HUES48 (cell line): Measurements from ENCODE around the gene CCDC88C.

Experiments
- H3K27ac ChIP-seq: one replicate; pipeline ENCODE4 v1.7.0; 2013; ENCODE audit warnings: low read depth, low read length, inconsistent platforms
- H3K27me3 ChIP-seq: 2 replicates; pipeline ENCODE4 v1.6.1; 2013; ENCODE audit warnings: mild to moderate bottlenecking, low read length; ENCODE audit not compliant: control insufficient read depth, insufficient read depth
- H3K36me3 ChIP-seq: 2 replicates; pipeline ENCODE4 v1.6.1; 2013; ENCODE audit warnings: low read length; ENCODE audit not compliant: control insufficient read depth, insufficient read depth
- H3K4me1 ChIP-seq: 2 replicates; pipeline ENCODE4 v1.6.1; 2013; ENCODE audit warnings: mild to moderate bottlenecking, low read length; ENCODE audit not compliant: control insufficient read depth, insufficient read depth
- H3K4me3 ChIP-seq: 2 replicates; pipeline ENCODE4 v1.5.1; 2013; ENCODE audit warnings: mild to moderate bottlenecking, low read depth, low read length
- H3K9ac ChIP-seq: 2 replicates; pipeline ENCODE4 v1.6.1; 2013; ENCODE audit warnings: mild to moderate bottlenecking, low read depth, low read length, moderate library complexity
- H3K9me3 ChIP-seq: 2 replicates; pipeline ENCODE4 v1.6.1; 2013; ENCODE audit warnings: low read length; ENCODE audit not compliant: control insufficient read depth, insufficient read depth

Gene CCDC88C

DNA sequence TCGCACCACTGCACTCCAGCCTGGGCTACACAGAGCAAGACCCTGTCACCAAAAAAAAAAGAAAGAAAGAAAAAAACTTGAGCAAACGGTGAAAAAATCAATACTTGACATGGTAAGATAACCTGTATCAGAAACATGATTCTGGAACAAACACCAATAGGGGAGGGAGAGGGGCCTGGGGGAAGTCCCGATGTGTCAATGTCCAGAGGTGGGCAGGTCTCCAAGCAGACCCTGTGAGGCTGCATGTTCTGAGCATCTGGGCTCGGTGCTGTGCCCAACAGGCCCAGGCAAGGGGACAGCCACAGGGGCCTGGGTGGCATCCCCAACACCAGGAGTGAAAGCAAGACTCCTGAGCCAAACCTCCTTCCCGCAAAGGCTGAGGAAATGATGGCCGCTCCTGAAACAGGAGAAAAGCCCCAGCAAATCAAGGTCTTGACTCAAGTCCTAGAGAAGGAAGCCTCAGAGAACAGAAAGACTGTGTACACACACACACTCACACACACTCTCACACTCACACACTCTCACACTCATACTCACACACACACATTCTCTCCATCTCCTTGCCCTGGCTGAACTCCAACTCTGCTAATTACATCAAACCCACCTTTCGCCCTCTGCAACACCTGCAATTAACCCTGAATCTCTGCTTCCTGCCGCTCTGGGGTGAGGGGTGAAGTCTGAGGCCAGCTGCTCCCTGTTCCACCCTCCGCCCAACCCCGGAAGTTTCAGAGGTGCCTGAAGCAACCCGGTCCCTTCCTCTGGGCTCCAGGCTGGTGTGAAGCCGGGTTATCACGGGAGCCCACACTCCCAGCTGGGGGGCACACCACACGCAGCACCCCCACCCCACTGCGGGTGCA, 20.4 kb downstream of the CCDC88C start:
- H3K27ac ChIP-seq = peak overlapping the region; percentile 8
- H3K27me3 ChIP-seq = no peaks in the 10 kb centered on the region
- no peaks in the 10 kb centered on the region for H3K9me3 ChIP-seq
- no peaks in the 10 kb centered on the region for H3K36me3 ChIP-seq
- H3K9ac ChIP-seq = no peak overlapping the region
- peaks cover 68% of the 10 kb centered on the region for H3K4me1 ChIP-seq
- no peak overlapping the region for H3K4me3 ChIP-seq

- Histone ChIP-seq H3K4me3 (no peak overlapping the region), H3K27me3 (no peaks in the 10 kb centered on the region), H3K36me3 (no peaks in the 10 kb centered on the region), H3K9me3 (no peaks in the 10 kb centered on the region), H3K4me1 (peaks cover 70% of the 10 kb centered on the region), H3K27ac (no peak overlapping the region), H3K9ac (no peak overlapping the region)
These were observed 21.5 kb downstream of the CCDC88C start for GRCh38 chr14:91396013-91396660.

GRCh38 chr14:91395466-91395865, 22.2 kb downstream of the CCDC88C start:
- H3K9ac ChIP-seq = no peak overlapping the region; the same call in 1 of the 2 replicates
- peaks cover 67% of the 10 kb centered on the region for H3K4me1 ChIP-seq
- H3K36me3 ChIP-seq = no peaks in the 10 kb centered on the region
- H3K9me3 ChIP-seq = no peaks in the 10 kb centered on the region
- H3K27ac ChIP-seq = no peak overlapping the region
- no peak overlapping the region for H3K4me3 ChIP-seq
- H3K27me3 ChIP-seq = no peaks in the 10 kb centered on the region

DNA sequence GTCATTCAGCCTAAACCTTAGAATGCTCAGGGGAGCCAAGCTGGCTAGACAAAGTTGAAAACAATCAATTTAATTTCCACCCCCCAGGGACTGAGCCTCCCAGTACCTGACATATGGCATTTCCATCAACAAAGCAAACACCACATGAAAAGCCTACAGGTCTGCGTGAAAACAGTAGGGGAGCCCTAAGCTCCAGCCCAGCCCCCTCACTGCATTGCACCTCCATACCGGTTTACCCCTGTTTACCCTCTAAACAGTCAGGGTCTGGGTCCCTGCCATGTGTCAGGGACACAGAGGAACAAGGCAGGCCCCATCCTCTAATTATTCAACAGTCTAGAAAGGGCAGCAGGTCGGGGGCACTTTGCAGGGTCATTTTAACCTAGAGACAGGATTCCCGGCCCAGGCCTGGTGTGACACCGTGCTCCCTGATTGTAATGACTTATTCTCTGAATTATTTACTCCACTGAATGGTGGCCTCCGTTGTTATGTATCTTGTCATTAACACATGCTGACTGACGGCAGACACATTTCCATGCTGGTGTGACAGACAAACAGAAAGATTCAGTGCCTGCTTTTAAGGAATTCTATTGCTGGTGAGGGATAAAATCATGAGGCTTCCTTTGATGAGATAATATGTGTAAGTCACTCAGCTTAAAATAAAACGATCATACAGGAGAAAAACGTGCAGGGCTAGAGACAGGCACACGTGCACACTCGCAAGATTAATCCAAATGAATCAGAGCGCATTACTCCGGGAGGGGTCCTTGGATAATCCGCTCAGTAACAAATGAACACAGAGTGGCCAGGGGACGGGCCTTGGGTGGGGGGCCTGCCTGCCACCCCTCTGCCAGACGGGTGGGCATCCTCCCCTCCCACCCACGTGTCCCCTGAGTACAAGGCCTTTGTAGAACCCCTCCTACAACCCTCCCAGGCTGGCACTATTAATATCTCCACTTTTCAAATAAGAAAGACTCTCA, 23.2 kb downstream of the CCDC88C start:
- H3K4me3 ChIP-seq = no peak overlapping the region
- peaks cover 61% of the 10 kb centered on the region for H3K4me1 ChIP-seq
- no peaks in the 10 kb centered on the region for H3K27me3 ChIP-seq
- H3K9ac ChIP-seq = no peak overlapping the region
- no peaks in the 10 kb centered on the region for H3K9me3 ChIP-seq
- peak overlapping the region; percentile 71 for H3K27ac ChIP-seq
- H3K36me3 ChIP-seq = no peaks in the 10 kb centered on the region

GRCh38 chr14:91392623-91393303, 24.9 kb downstream of the CCDC88C start:
- H3K9ac ChIP-seq = no peak overlapping the region
- no peaks in the 10 kb centered on the region for H3K36me3 ChIP-seq
- no peaks in the 10 kb centered on the region for H3K9me3 ChIP-seq
- H3K27me3 ChIP-seq = no peaks in the 10 kb centered on the region
- H3K4me3 ChIP-seq = no peak overlapping the region
- H3K27ac ChIP-seq = peak overlapping the region; percentile 10
- peaks cover 69% of the 10 kb centered on the region for H3K4me1 ChIP-seq

GRCh38 chr14:91390165-91390778, 27.3 kb downstream of the CCDC88C start:
- Histone ChIP-seq H3K27me3 (no peaks in the 10 kb centered on the region), H3K27ac (no peak overlapping the region), H3K36me3 (no peaks in the 10 kb centered on the region), H3K9me3 (no peaks in the 10 kb centered on the region), H3K4me1 (peaks cover 48% of the 10 kb centered on the region), H3K9ac (no peak overlapping the region), H3K4me3 (no peak overlapping the region)

DNA sequence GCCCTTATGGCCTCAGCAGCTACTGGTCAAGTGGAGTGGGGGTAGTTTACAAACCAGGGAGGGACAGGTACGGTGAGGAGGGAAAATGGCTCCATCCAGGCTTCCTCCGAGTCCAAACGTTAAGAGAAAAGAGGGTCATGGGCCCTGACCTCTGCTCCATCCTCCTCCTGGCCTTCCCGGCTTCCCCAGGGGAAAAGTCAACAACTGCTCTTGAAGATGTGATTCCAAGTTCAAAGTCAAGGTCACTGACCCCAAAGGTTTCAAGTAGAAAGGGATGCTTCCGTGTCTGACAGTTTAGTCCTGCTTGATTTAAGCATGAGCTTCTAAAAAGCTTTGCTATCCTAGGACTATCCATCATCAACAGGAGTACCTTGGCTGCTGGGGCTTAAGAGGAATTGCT, 28.5 kb downstream of the CCDC88C start:
- Histone ChIP-seq H3K27me3 (no peaks in the 10 kb centered on the region), H3K9me3 (no peaks in the 10 kb centered on the region), H3K9ac (no peak overlapping the region), H3K27ac (no peak overlapping the region), H3K36me3 (no peaks in the 10 kb centered on the region), H3K4me3 (no peak overlapping the region), H3K4me1 (peaks cover 37% of the 10 kb centered on the region)

GRCh38 chr14:91388551-91388975, 29.1 kb downstream of the CCDC88C start:
- Histone ChIP-seq H3K27ac (no peak overlapping the region), H3K4me3 (no peak overlapping the region), H3K9ac (no peak overlapping the region), H3K9me3 (no peaks in the 10 kb centered on the region), H3K27me3 (no peaks in the 10 kb centered on the region), H3K36me3 (no peaks in the 10 kb centered on the region), H3K4me1 (peaks cover 36% of the 10 kb centered on the region)

- Histone ChIP-seq H3K4me3 (no peak overlapping the region), H3K36me3 (no peaks in the 10 kb centered on the region), H3K9me3 (no peaks in the 10 kb centered on the region), H3K27me3 (no peaks in the 10 kb centered on the region), H3K9ac (no peak overlapping the region), H3K27ac (no peak overlapping the region), H3K4me1 (peaks cover 36% of the 10 kb centered on the region)
These were observed 29.7 kb downstream of the CCDC88C start for GRCh38 chr14:91387951-91388381.
